Caco-2 (cell line): ENCODE measurements around the gene MUC5B. TPM values are rescaled to one million over a fixed set of nuclear protein-coding genes. Genes with fewer than 3 reads are reported as not detected.
A peak's percentile ranks its signal among the peaks of the same experiment; 100 is the strongest.

ENCODE experiments used
- BruUV-seq: library from RNA; stranded (reverse); fragments of 400-500 nt; replicated peaks from 2 replicates; lab custom pipeline; 2021; lab: Mats Ljungman, UMichigan
- CTCF ChIA-PET: fragments of 300-600 bp; sonication (Branson Sonifier 250); formaldehyde crosslinking; loops from one replicate; lab custom pipeline; 2022; ENCODE audit warnings: antibody characterized with exemption; lab: Charles Lee
- POLR2A ChIA-PET: fragments of 300-600 bp; sonication (Branson Sonifier 250); formaldehyde crosslinking; loops from one replicate; lab custom pipeline; 2022; ENCODE audit warnings: antibody characterized with exemption; lab: Charles Lee
- DNase-seq, 2 experiments: peaks; one replicate each; pipeline versions ENCODE4 v3.0.0 to v3.0.0-alpha.2; 2020 to 2022
- H3K27me3 ChIP-seq: replicated peaks from 2 replicates; pipeline ENCODE4 v1.6.0; 2011; ENCODE audit warnings: low read length; ENCODE audit not compliant: control insufficient read depth, insufficient read depth
- H3K36me3 ChIP-seq: 2 replicates; pipeline ENCODE4 v1.5.1; 2011; ENCODE audit warnings: low read length; ENCODE audit not compliant: control insufficient read depth, insufficient read depth
- H3K4me1 ChIP-seq: fragments of 250-450 bp; sonication (Bioruptor Pico); 2 replicates; pipeline ENCODE4 v1.5.1; 2020; ENCODE audit warnings: mild to moderate bottlenecking
- H3K4me3 ChIP-seq: 2 replicates; pipeline ENCODE4 v1.5.1; 2011; ENCODE audit warnings: low read depth, mild to moderate bottlenecking, control low read depth, low read length
- H3K9me3 ChIP-seq: fragments of 250-450 bp; sonication (Bioruptor Pico); 2 replicates; pipeline ENCODE4 v1.5.1; 2020; ENCODE audit warnings: mild to moderate bottlenecking, moderate library complexity
- H3K27ac Mint-ChIP-seq: one replicate; pipeline ENCODE4 v1.8.0; 2022; ENCODE audit warnings: mixed read lengths; ENCODE audit not compliant: unreplicated experiment
- H3K27me3 Mint-ChIP-seq: one replicate; pipeline ENCODE4 v1.8.0; 2022; ENCODE audit warnings: mixed read lengths; ENCODE audit not compliant: insufficient read depth, unreplicated experiment
- H3K36me3 Mint-ChIP-seq: one replicate; pipeline ENCODE4 v1.8.0; 2022; ENCODE audit warnings: mild to moderate bottlenecking, mixed read lengths; ENCODE audit not compliant: insufficient read depth, unreplicated experiment
- H3K4me1 Mint-ChIP-seq: one replicate; pipeline ENCODE4 v1.8.0; 2022; ENCODE audit warnings: low read depth, mixed read lengths; ENCODE audit not compliant: unreplicated experiment
- H3K4me3 Mint-ChIP-seq: one replicate; pipeline ENCODE4 v1.8.0; 2022; ENCODE audit warnings: mild to moderate bottlenecking, moderate library complexity, mixed read lengths; ENCODE audit not compliant: unreplicated experiment
- H3K9me3 Mint-ChIP-seq: one replicate; pipeline ENCODE4 v1.8.0; 2022; ENCODE audit warnings: mixed read lengths; ENCODE audit not compliant: unreplicated experiment
- intact Hi-C: fragments of 100-400 bp; cut with micrococcal nuclease; formaldehyde crosslinking; loops from one replicate; pipeline ENCODE4 v1.10.0; 2022; ENCODE audit not compliant: unreplicated experiment
- total RNA-seq: library from RNA; stranded (reverse); gene quantifications from 2 replicates; pipeline ENCODE4 v1.2.3, GENCODE V29; 2022
- TF ChIP-seq, protein P1 (sequence below), 2 experiments: fragments of 200-600 bp in 1 of 2; IDR thresholded peaks; 1 replicate in 1 of 2; 2 replicates in 1 of 2; pipeline versions ENCODE4 v1.5.1 to v1.8.0; 2011 to 2022; ENCODE audit warnings: antibody characterized with exemption in 1 of 2, control low read depth in 1 of 2, inconsistent platforms in 1 of 2, low read depth in 1 of 2, low read length in 1 of 2, mild to moderate bottlenecking in 1 of 2, moderate library complexity in 1 of 2; ENCODE audit not compliant: insufficient read depth in 1 of 2, severe bottlenecking in 1 of 2, unreplicated experiment in 1 of 2

Gene MUC5B
- total RNA-seq, 1 experiment from 2014 or later = not detected

DNA sequence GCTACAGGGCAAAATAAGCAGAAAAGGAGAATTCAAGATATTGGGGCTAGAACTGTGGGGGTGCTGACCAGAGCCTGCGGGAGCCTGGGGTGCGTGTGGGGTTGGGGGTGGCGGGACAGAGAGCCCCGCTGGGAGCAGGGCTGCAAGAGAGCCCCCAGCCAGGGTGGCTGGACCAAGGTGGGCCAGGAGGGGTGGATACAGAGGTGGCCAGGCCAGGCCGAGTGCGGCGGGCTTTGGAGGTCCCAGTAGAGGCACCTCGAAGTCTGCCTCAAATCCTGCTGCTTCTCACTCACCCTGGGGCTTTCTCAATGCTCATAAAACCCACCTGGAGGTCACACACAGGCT is 16.9 kb upstream of the MUC5B start:
- H3K36me3 Mint-ChIP-seq = no peaks in the 10 kb centered on the region
- Histone ChIP-seq H3K4me3 (no peak overlapping the region), H3K27me3 (no peaks in the 10 kb centered on the region), H3K4me1 (no peaks in the 10 kb centered on the region), H3K9me3 (peaks cover 12% of the 10 kb centered on the region), H3K36me3 (no peaks in the 10 kb centered on the region)
- H3K27ac Mint-ChIP-seq = no peak overlapping the region
- DNase-seq = peak in 1 of 2 experiments; percentile 16
- no peak overlapping the region for H3K4me3 Mint-ChIP-seq
- ChIA-PET POLR2A (no interaction called here), CTCF (no interaction called here)
- TF ChIP-seq, protein P1, sequence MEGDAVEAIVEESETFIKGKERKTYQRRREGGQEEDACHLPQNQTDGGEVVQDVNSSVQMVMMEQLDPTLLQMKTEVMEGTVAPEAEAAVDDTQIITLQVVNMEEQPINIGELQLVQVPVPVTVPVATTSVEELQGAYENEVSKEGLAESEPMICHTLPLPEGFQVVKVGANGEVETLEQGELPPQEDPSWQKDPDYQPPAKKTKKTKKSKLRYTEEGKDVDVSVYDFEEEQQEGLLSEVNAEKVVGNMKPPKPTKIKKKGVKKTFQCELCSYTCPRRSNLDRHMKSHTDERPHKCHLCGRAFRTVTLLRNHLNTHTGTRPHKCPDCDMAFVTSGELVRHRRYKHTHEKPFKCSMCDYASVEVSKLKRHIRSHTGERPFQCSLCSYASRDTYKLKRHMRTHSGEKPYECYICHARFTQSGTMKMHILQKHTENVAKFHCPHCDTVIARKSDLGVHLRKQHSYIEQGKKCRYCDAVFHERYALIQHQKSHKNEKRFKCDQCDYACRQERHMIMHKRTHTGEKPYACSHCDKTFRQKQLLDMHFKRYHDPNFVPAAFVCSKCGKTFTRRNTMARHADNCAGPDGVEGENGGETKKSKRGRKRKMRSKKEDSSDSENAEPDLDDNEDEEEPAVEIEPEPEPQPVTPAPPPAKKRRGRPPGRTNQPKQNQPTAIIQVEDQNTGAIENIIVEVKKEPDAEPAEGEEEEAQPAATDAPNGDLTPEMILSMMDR (IDR thresholded peaks at IDR 0.05; ENCODE audit: insufficient read depth in 1 of 2, low read depth in 1 of 2, low read length in 1 of 2, severe bottlenecking in 1 of 2, unreplicated experiment in 1 of 2) = no peak
- H3K4me1 Mint-ChIP-seq = no peaks in the 10 kb centered on the region
- peaks cover 14% of the 10 kb centered on the region for H3K9me3 Mint-ChIP-seq
- intact Hi-C loops = no loop called here
- BruUV-seq = no TSS peak
- peaks cover 3% of the 10 kb centered on the region for H3K27me3 Mint-ChIP-seq

DNA sequence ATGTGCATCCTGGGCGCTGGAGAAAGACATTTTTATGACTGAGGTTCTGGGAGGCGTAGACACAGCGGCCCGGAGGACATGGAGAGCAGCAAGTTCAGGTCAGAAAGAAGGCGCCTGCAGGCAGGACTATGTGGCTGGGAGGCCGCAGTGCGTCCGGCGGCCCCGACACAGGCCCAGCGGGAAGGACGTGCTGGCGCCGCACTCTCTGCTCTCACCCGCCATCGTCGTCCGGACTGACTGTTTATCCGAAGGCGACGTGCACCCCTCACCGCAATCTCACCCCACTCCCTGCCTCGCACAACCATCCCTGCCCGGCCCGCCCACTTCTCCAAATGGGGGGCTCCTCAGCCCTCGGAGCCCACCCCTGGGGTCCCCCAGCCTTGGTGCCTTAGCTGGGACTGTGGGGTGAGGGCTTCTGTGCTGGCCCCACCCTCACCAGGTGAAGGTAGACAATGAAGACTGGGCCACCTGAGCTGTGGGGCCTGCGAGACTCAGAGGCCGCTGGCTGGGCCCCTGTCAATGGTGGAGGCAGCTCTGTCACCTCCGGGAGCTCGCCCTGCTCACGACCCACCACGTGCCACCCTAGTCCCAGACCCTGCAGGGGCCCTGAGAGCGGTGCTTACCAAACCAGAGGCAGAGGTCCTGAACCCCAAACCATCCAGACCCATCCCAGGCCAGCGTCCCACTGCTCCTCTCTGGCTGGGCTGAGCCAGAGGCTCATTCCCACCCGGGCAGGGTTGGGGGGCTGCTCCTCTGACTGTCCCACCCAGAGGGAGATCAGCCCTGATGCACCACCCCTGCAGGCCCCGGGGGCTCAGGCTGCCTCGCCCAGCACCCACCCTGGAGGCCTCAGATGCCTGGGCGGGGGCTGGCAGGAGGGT is 16.2 kb upstream of the MUC5B start:
- TF ChIP-seq, protein P1 (IDR thresholded peaks at IDR 0.05; ENCODE audit: insufficient read depth in 1 of 2, low read depth in 1 of 2, low read length in 1 of 2, severe bottlenecking in 1 of 2, unreplicated experiment in 1 of 2) = no peak
- CTCF ChIA-PET = interaction anchor here (0.7 kb wide), 2 partner anchors 93 to 257 kb away, joined by 6 to 12 read pairs; no protein-coding TSS in a partner anchor

DNA sequence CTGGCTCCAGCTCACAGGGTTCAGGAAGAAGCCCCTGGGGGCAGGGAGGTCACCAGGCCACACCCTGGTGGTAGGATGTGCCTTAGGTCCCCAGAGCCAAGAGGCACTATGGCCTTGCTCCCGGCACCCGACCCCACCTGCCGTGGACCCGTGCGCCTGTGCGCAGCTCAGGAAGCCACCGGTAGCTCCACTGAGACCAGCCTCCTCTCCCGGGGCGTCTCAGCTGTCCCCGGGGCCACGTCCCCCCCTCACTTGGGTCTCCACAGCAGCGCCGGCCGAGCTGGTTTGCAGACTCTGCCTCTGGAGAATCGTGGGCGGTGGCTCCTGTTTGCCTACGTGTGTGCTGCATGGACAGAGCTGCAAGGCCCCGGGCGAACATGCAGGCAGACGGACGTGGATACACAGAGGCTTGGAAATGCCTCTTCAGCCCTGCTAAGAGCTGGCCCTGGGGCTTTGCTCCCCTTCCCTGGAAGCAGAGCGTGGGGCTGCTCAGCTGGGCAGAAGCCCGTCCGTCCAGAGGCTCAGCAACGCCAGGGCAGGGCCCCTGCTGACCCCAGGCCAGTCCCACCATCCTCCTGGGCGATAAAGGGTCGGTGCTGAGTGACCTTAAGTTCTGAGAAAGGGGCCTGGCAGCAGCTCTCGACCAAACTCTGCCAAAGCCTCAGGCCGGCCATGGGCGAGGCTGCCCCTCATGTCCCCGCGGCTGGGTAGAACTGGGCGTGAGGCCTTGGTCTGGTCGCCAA is 15.3 kb upstream of the MUC5B start:
- Histone ChIP-seq H3K4me3 (no peak overlapping the region), H3K4me1 (no peaks in the 10 kb centered on the region), H3K27me3 (no peaks in the 10 kb centered on the region), H3K36me3 (no peaks in the 10 kb centered on the region), H3K9me3 (peaks cover 20% of the 10 kb centered on the region)
- intact Hi-C loops = no loop called here
- POLR2A ChIA-PET = no interaction called here
- peak in 1 of 2 experiments; percentile 29 for DNase-seq
- Mint-ChIP-seq H3K9me3 (peaks cover 28% of the 10 kb centered on the region), H3K4me3 (no peak overlapping the region), H3K27ac (no peak overlapping the region), H3K27me3 (peaks cover 11% of the 10 kb centered on the region), H3K4me1 (no peaks in the 10 kb centered on the region), H3K36me3 (no peaks in the 10 kb centered on the region)
- CTCF ChIA-PET = no interaction called here
- TF ChIP-seq, protein P1 (IDR thresholded peaks at IDR 0.05; ENCODE audit: insufficient read depth in 1 of 2, low read depth in 1 of 2, low read length in 1 of 2, severe bottlenecking in 1 of 2, unreplicated experiment in 1 of 2) = no peak
- no TSS peak for BruUV-seq

More for the DNA sequence above, 16.2 kb upstream of the MUC5B start:
- Mint-ChIP-seq H3K27me3 (peaks cover 7% of the 10 kb centered on the region), H3K4me3 (no peak overlapping the region), H3K27ac (no peak overlapping the region), H3K4me1 (no peaks in the 10 kb centered on the region), H3K9me3 (peaks cover 20% of the 10 kb centered on the region), H3K36me3 (no peaks in the 10 kb centered on the region)
- POLR2A ChIA-PET = no interaction called here
- H3K4me1 ChIP-seq = no peaks in the 10 kb centered on the region
- peak in 1 of 2 experiments; percentile 19 for DNase-seq
- BruUV-seq = no TSS peak
- H3K9me3 ChIP-seq = peaks cover 16% of the 10 kb centered on the region
- H3K27me3 ChIP-seq = no peaks in the 10 kb centered on the region
- intact Hi-C loops = no loop called here
- no peaks in the 10 kb centered on the region for H3K36me3 ChIP-seq
- H3K4me3 ChIP-seq = no peak overlapping the region
